GM23338 (cell line): ENCODE measurements around the gene TPR.

Source experiments
- CREB1 ChIP-seq: fragments of 250-450 bp; sonication (Bioruptor Pico); IDR thresholded peaks from 2 replicates; pipeline ENCODE4 v1.5.0; 2020; ENCODE audit warnings: low read depth, mild to moderate bottlenecking, moderate library complexity
- CTCF ChIP-seq, 2 experiments: fragments of 200-600 bp in 1 of 2; sonication (generic) in 1 of 2; conservative IDR thresholded peaks; 2 replicates each; pipeline versions ENCODE4 v1.5.1 to v1.6.1; 2016 to 2017; ENCODE audit warnings: antibody characterized with exemption in 2 of 2, low read depth in 2 of 2, mild to moderate bottlenecking in 2 of 2, moderate library complexity in 1 of 2
- ETS1 ChIP-seq: IDR thresholded peaks from 2 replicates; pipeline ENCODE4 v1.6.1; 2016; ENCODE audit warnings: antibody characterized with exemption
- EZH2 ChIP-seq: fragments of 200-600 bp; sonication (generic); IDR thresholded peaks from one replicate; pipeline ENCODE4 v1.8.0; 2017; ENCODE audit warnings: antibody characterized with exemption, mild to moderate bottlenecking, low read depth; ENCODE audit not compliant: unreplicated experiment
- EZH2phosphoT487 ChIP-seq: fragments of 200-600 bp; sonication (generic); IDR thresholded peaks from one replicate; pipeline ENCODE4 v1.8.1; 2018; ENCODE audit warnings: antibody characterized with exemption; ENCODE audit not compliant: unreplicated experiment
- JUNB ChIP-seq: IDR thresholded peaks from one replicate; pipeline ENCODE4 v1.6.1; 2016; ENCODE audit warnings: antibody characterized with exemption; ENCODE audit not compliant: unreplicated experiment
- NANOG ChIP-seq: IDR thresholded peaks from 2 replicates; pipeline ENCODE4 v1.6.1; 2016; ENCODE audit warnings: antibody characterized with exemption, borderline replicate concordance
- POLR2AphosphoS5 ChIP-seq: IDR thresholded peaks from 2 replicates; pipeline ENCODE4 v1.6.1; 2016; ENCODE audit warnings: antibody characterized with exemption, low read depth
- REST ChIP-seq: IDR thresholded peaks from one replicate; pipeline ENCODE4 v1.6.1; 2018; ENCODE audit warnings: antibody characterized with exemption; ENCODE audit not compliant: unreplicated experiment
- ZNF331 ChIP-seq: fragments of 250-450 bp; sonication (Bioruptor Pico); IDR thresholded peaks from 2 replicates; pipeline ENCODE4 v1.5.0; 2020; ENCODE audit warnings: low read depth, mild to moderate bottlenecking, moderate library complexity
- TF ChIP-seq, protein P1 (sequence below): fragments of 250-450 bp; sonication (Bioruptor Pico); IDR thresholded peaks from 2 replicates; pipeline ENCODE4 v1.5.0; 2020; ENCODE audit warnings: mild to moderate bottlenecking, moderate library complexity

- TF ChIP-seq EZH2phosphoT487 (no peak), POLR2AphosphoS5 (no peak), CTCF (conservative IDR thresholded peaks at IDR 0.05; ENCODE audit: low read depth in 2 of 2) (peak; percentile 57 to 78), EZH2 (no peak), REST (no peak), JUNB (no peak), NANOG (no peak), ZNF331 (no peak), ETS1 (no peak), CREB1 (CRISPR knock-in tag) (no peak)
- TF ChIP-seq, protein P1, sequence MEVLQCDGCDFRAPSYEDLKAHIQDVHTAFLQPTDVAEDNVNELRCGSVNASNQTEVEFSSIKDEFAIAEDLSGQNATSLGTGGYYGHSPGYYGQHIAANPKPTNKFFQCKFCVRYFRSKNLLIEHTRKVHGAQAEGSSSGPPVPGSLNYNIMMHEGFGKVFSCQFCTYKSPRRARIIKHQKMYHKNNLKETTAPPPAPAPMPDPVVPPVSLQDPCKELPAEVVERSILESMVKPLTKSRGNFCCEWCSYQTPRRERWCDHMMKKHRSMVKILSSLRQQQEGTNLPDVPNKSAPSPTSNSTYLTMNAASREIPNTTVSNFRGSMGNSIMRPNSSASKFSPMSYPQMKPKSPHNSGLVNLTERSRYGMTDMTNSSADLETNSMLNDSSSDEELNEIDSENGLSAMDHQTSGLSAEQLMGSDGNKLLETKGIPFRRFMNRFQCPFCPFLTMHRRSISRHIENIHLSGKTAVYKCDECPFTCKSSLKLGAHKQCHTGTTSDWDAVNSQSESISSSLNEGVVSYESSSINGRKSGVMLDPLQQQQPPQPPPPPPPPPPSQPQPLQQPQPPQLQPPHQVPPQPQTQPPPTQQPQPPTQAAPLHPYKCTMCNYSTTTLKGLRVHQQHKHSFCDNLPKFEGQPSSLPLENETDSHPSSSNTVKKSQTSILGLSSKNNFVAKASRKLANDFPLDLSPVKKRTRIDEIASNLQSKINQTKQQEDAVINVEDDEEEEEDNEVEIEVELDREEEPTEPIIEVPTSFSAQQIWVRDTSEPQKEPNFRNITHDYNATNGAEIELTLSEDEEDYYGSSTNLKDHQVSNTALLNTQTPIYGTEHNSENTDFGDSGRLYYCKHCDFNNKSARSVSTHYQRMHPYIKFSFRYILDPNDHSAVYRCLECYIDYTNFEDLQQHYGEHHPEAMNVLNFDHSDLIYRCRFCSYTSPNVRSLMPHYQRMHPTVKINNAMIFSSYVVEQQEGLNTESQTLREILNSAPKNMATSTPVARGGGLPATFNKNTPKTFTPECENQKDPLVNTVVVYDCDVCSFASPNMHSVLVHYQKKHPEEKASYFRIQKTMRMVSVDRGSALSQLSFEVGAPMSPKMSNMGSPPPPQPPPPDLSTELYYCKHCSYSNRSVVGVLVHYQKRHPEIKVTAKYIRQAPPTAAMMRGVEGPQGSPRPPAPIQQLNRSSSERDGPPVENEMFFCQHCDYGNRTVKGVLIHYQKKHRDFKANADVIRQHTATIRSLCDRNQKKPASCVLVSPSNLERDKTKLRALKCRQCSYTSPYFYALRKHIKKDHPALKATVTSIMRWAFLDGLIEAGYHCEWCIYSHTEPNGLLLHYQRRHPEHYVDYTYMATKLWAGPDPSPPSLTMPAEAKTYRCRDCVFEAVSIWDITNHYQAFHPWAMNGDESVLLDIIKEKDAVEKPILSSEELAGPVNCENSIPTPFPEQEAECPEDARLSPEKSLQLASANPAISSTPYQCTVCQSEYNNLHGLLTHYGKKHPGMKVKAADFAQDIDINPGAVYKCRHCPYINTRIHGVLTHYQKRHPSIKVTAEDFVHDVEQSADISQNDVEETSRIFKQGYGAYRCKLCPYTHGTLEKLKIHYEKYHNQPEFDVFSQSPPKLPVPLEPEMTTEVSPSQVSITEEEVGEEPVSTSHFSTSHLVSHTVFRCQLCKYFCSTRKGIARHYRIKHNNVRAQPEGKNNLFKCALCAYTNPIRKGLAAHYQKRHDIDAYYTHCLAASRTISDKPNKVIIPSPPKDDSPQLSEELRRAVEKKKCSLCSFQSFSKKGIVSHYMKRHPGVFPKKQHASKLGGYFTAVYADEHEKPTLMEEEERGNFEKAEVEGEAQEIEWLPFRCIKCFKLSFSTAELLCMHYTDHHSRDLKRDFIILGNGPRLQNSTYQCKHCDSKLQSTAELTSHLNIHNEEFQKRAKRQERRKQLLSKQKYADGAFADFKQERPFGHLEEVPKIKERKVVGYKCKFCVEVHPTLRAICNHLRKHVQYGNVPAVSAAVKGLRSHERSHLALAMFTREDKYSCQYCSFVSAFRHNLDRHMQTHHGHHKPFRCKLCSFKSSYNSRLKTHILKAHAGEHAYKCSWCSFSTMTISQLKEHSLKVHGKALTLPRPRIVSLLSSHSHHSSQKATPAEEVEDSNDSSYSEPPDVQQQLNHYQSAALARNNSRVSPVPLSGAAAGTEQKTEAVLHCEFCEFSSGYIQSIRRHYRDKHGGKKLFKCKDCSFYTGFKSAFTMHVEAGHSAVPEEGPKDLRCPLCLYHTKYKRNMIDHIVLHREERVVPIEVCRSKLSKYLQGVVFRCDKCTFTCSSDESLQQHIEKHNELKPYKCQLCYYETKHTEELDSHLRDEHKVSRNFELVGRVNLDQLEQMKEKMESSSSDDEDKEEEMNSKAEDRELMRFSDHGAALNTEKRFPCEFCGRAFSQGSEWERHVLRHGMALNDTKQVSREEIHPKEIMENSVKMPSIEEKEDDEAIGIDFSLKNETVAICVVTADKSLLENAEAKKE = no peak
Observed at GRCh38 chr1:186404454-186405051, 29.5 kb upstream of the TPR start.
